Activated naive CD8-positive, alpha-beta T cell (primary cell): ENCODE results near the gene PVALB.
A peak's percentile ranks its signal among the peaks of the same experiment; 100 is the strongest.

Source experiments
- H3K27ac Mint-ChIP-seq: one replicate; pipeline ENCODE4 v1.8.0; 2021; ENCODE audit warnings: mixed read lengths
- H3K27me3 Mint-ChIP-seq: one replicate; pipeline ENCODE4 v1.8.0; 2021; ENCODE audit warnings: mixed read lengths
- H3K36me3 Mint-ChIP-seq: one replicate; pipeline ENCODE4 v1.8.0; 2021; ENCODE audit warnings: mixed read lengths
- H3K4me1 Mint-ChIP-seq: one replicate; pipeline ENCODE4 v1.8.0; 2021; ENCODE audit warnings: low read depth, mixed read lengths
- H3K4me3 Mint-ChIP-seq: one replicate; pipeline ENCODE4 v1.8.0; 2021; ENCODE audit warnings: mild to moderate bottlenecking, mixed read lengths
- H3K9me3 Mint-ChIP-seq: one replicate; pipeline ENCODE4 v1.8.0; 2021; ENCODE audit warnings: low read depth, mixed read lengths

The PVALB gene

DNA sequence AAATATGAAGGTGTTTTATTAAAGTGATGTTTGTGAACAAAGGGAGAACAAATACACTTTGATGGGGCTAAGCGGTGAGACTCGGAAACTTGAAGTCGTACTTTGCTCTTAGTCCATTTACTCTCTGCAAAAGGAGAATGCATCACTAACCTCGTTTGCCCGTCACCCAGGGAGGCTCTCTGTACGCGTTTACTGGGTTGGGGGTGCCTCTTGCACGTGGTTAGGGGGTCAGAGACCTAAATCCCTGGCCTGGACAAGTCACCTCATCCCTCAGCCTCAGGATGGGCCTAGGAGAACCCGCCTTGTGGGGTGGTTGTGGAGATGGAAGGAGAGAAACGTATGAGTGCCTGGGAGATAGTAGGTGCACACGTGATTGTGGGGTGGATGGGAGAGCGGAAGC lies 40.1 kb downstream of the PVALB start:
- H3K9me3 Mint-ChIP-seq, result no peaks in the 10 kb centered on the region
- H3K4me3 Mint-ChIP-seq, result peak overlapping the region; percentile 91
- peaks cover 32% of the 10 kb centered on the region for H3K4me1 Mint-ChIP-seq
- no peaks in the 10 kb centered on the region for H3K27me3 Mint-ChIP-seq
- peaks cover 4% of the 10 kb centered on the region for H3K36me3 Mint-ChIP-seq
- peak overlapping the region; percentile 97 for H3K27ac Mint-ChIP-seq

DNA sequence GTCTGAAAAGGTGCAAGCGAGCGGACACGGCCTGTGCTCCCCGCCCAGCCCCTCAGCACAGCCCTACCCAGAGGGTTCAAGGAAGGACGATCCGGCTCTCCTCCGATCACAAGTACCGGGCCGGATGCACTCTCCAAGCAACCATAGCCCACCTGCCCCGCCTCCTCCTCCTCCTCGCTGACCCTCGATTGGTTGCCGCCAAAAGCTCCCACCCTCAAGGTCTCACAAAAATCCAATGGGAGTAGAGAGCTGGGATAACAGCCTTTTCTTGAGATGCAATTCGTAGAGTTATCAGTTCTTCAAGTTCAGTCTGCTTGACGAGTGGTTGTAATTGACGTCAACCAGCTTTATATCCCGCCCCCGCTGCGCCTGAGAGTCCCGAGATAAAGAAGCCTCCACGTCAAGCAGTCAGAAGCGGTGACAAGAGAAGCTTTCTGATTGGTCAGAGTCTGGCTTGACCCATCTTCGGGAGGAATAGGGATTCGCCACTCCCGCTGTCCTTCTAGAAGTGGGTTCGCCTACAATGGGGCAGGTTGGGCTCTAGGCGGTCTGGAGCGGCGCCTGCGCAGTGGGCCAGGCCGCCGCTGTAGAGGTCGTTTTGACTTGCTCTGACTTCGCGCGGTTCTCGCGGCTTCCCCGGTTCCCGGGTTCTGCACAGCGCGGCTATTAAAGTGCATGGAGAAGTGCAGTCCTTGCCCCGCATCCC lies 40.7 kb downstream of the PVALB start, which contains the start of gene IFT27:
Gene IFT27, minus strand, starts transcription at position 156 of the 706 bp plus-strand sequence. CDS start 412 bp downstream, outside the sequence.
- H3K4me3 Mint-ChIP-seq, result peak within 1 kb of the TSS; percentile 91
- H3K36me3 Mint-ChIP-seq, result peaks cover 6% of the 10 kb centered on the region
- H3K4me1 Mint-ChIP-seq, result peaks cover 29% of the 10 kb centered on the region
- H3K27ac Mint-ChIP-seq, result peak within 1 kb of the TSS; percentile 97
- no peaks in the 10 kb centered on the region for H3K9me3 Mint-ChIP-seq
- no peaks in the 10 kb centered on the region for H3K27me3 Mint-ChIP-seq

- Mint-ChIP-seq H3K36me3 (peaks cover 6% of the 10 kb centered on the region), H3K9me3 (no peaks in the 10 kb centered on the region), H3K4me1 (peaks cover 29% of the 10 kb centered on the region), H3K27ac (peak overlapping the region; percentile 58), H3K4me3 (peak overlapping the region; percentile 91), H3K27me3 (no peaks in the 10 kb centered on the region)
These were observed 41.3 kb downstream of the PVALB start for GRCh38 chr22:36775586-36775963.

DNA sequence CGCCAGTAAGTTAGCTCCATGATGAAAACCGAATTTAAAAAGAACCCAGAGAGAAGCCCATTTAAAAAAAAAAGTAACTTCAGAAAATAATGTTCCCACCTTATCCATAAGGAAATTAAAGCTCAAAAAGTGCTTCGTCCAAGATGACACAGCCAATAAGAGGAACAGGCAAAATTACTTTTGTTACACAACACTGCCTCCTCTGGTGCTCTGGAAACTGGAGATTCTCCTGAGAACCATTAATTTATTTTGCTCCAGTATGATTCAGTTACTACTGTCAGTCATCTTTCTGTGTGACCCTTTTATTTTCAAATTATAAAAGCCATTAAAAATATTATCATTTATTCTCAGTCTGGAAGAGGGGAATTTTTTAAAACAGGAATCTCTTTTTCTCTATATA lies 42.9 kb downstream of the PVALB start:
- H3K4me3 Mint-ChIP-seq, result peak overlapping the region; percentile 23
- no peaks in the 10 kb centered on the region for H3K27me3 Mint-ChIP-seq
- H3K27ac Mint-ChIP-seq, result no peak overlapping the region
- H3K9me3 Mint-ChIP-seq, result no peaks in the 10 kb centered on the region
- peaks cover 29% of the 10 kb centered on the region for H3K4me1 Mint-ChIP-seq
- H3K36me3 Mint-ChIP-seq, result peaks cover 6% of the 10 kb centered on the region

- Mint-ChIP-seq H3K9me3 (no peaks in the 10 kb centered on the region), H3K27ac (no peak overlapping the region), H3K4me3 (no peak overlapping the region), H3K4me1 (peaks cover 25% of the 10 kb centered on the region), H3K36me3 (peaks cover 6% of the 10 kb centered on the region), H3K27me3 (no peaks in the 10 kb centered on the region)
These were observed 44.4 kb downstream of the PVALB start for GRCh38 chr22:36772451-36772850.

- no peak overlapping the region for H3K4me3 Mint-ChIP-seq
- peaks cover 17% of the 10 kb centered on the region for H3K4me1 Mint-ChIP-seq
- H3K9me3 Mint-ChIP-seq, result no peaks in the 10 kb centered on the region
- H3K36me3 Mint-ChIP-seq, result peaks cover 7% of the 10 kb centered on the region
- no peak overlapping the region for H3K27ac Mint-ChIP-seq
- no peaks in the 10 kb centered on the region for H3K27me3 Mint-ChIP-seq
These were observed 45.3 kb downstream of the PVALB start for GRCh38 chr22:36771356-36772063.

DNA sequence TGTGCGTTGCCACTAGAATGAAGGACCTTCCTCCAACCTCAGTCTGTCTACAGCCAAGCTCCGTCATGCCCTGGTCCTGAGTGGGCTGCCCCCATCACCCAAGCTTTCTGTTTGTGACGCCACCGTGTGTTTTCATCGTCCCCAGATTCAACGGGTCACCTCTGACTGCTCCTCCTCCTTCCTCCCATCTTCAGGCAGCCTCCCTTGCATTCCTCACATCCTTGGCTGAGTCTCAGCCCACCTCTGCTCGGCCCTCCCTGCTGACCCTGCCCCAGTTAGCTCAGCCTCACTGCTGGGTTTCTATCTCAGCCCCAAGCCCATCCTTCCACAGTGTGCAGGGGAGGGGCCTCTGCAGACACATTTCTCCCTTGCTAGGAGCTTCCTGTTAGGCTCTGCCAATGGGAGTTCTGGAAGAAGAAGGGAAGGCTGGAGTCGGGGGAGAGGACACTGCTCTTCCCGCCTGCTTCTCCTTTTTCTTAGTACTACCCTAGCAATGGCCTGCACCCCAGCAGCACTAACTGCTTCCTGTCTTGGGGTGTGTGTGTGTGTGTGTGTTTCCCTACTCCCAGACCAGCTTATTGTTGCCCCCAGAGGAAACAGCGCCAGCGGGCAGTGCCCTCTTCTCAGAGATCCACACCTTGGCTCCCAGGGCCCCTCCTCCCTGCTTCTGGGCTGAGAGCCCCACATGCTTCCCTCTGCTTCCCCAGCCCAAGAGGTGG lies 46.2 kb downstream of the PVALB start:
- Mint-ChIP-seq H3K4me1 (peaks cover 12% of the 10 kb centered on the region), H3K27me3 (no peaks in the 10 kb centered on the region), H3K9me3 (no peaks in the 10 kb centered on the region), H3K36me3 (peaks cover 7% of the 10 kb centered on the region), H3K27ac (no peak overlapping the region), H3K4me3 (no peak overlapping the region)

- H3K9me3 Mint-ChIP-seq, result no peaks in the 10 kb centered on the region
- H3K36me3 Mint-ChIP-seq, result peaks cover 7% of the 10 kb centered on the region
- H3K27me3 Mint-ChIP-seq, result no peaks in the 10 kb centered on the region
- peaks cover 6% of the 10 kb centered on the region for H3K4me1 Mint-ChIP-seq
- H3K27ac Mint-ChIP-seq, result no peak overlapping the region
- no peak overlapping the region for H3K4me3 Mint-ChIP-seq
These were observed 47.0 kb downstream of the PVALB start for GRCh38 chr22:36769541-36770512.

- H3K4me3 Mint-ChIP-seq, result no peak overlapping the region
- H3K9me3 Mint-ChIP-seq, result no peaks in the 10 kb centered on the region
- no peaks in the 10 kb centered on the region for H3K27me3 Mint-ChIP-seq
- H3K4me1 Mint-ChIP-seq, result peaks cover 5% of the 10 kb centered on the region
- H3K36me3 Mint-ChIP-seq, result peaks cover 7% of the 10 kb centered on the region
- H3K27ac Mint-ChIP-seq, result no peak overlapping the region
These were observed 48.2 kb downstream of the PVALB start for GRCh38 chr22:36768616-36769015.

DNA sequence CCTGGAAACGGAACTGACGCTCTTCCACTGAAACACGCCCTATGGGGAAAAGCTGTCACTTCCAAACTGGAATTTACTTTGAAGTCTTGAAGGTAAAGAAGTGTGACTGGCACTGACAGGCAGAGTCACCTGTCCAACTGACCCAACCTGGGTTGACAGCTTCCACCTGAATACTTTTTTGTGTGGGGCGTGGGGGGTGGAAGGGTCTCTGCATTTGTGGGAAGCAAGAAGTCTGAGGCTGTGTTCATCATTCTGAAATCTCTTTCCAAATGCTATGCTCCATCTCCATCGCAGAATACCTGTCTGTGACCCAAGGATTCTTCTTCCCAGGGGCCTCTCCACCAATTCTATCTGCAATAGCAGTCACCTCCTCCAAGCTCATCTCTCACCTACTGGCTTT lies 48.7 kb downstream of the PVALB start:
- H3K27ac Mint-ChIP-seq, result no peak overlapping the region
- H3K36me3 Mint-ChIP-seq, result peaks cover 7% of the 10 kb centered on the region
- peaks cover 5% of the 10 kb centered on the region for H3K4me1 Mint-ChIP-seq
- H3K4me3 Mint-ChIP-seq, result no peak overlapping the region
- no peaks in the 10 kb centered on the region for H3K27me3 Mint-ChIP-seq
- no peaks in the 10 kb centered on the region for H3K9me3 Mint-ChIP-seq

DNA sequence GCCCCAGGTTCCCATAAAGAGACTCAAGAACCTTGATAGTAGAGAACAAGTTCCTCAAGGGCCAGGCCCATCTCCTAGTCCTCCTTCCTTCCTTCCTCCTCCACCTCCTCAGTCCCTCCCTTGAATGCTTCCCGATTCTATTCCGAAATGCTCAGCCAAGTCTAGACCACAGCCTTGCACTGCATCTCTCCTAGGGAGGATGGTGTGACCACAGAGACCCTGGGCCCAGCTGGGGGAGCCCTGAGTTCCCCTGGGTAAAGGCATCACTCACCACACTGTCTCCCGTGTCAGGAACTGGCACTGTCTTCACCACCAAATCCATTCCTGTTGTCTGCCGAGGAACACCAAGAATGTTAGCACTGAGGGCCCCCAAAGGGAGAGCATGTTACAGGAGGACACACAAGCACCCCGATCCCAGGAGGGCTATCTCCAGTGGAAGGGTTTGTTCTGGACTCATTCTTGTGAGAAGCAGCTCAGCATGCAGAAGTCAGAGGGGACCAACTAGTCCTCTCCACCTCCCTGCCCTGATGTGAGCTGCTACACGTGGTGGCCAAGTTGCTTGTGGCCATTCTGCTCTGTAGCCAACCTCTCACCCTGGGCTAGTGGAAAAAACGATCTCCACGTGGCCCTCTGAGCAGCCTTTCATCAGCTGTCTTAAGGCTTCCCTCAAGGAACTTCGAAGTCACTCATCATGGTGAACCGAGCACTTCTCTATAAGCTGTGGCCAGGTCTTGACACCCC lies 49.6 kb downstream of the PVALB start:
- Mint-ChIP-seq H3K9me3 (no peaks in the 10 kb centered on the region), H3K27me3 (no peaks in the 10 kb centered on the region), H3K27ac (no peak overlapping the region), H3K4me3 (no peak overlapping the region), H3K36me3 (peaks cover 10% of the 10 kb centered on the region), H3K4me1 (peaks cover 2% of the 10 kb centered on the region)

DNA sequence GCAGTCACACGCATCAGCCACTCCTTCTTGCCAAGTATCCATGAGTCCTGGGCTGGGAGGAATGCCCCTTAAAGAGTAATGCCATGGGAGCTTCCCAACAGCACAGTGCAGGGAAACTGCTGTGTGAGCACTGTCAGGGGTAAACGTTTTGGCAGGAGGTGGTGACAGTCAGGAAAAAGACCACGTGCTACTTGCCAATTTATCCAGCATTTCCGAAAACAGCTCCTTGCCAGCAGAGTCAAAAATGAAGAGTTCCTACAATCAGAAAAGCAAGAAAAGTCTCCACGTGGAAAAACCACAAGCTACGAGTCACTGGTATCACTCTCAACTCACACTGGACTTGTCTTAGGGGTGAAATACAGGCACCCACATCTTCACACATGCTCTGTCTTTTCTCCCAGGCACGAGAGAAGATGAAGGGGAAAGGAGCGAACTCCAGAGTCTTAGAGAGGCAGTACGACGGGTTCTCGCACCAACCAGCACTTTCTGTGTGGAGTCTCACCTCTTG lies 50.8 kb downstream of the PVALB start:
- no peaks in the 10 kb centered on the region for H3K4me1 Mint-ChIP-seq
- H3K27ac Mint-ChIP-seq, result no peak overlapping the region
- peaks cover 4% of the 10 kb centered on the region for H3K36me3 Mint-ChIP-seq
- H3K4me3 Mint-ChIP-seq, result no peak overlapping the region
- H3K9me3 Mint-ChIP-seq, result no peaks in the 10 kb centered on the region
- H3K27me3 Mint-ChIP-seq, result no peaks in the 10 kb centered on the region

GRCh38 chr22:36765131-36765942 lies 51.5 kb downstream of the PVALB start:
- Mint-ChIP-seq H3K27me3 (no peaks in the 10 kb centered on the region), H3K27ac (no peak overlapping the region), H3K36me3 (peaks cover 4% of the 10 kb centered on the region), H3K9me3 (no peaks in the 10 kb centered on the region), H3K4me1 (no peaks in the 10 kb centered on the region), H3K4me3 (no peak overlapping the region)
